HG03575 (cell line): ENCODE results near the gene APOL2.
"Not testable (repeated sequence)": the region's sequence is repeated elsewhere in the genome, so short reads cannot be mapped to it uniquely, and the experiment has no call there.

ENCODE experiments used
- ATAC-seq: cut with Tn5 transposase; IDR thresholded peaks from one replicate; pipeline ENCODE4 v1.9.1; 2021; ENCODE audit not compliant: unreplicated experiment, insufficient number of reproducible peaks, low FRiP score; ENCODE audit errors: extremely low read depth

APOL2 gene

GRCh38 chr22:36204632-36205015 lies 34.7 kb downstream of the APOL2 start:
- no peak for ATAC-seq

- no peak for ATAC-seq
Measured at GRCh38 chr22:36204001-36204631, 35.2 kb downstream of the APOL2 start.

DNA sequence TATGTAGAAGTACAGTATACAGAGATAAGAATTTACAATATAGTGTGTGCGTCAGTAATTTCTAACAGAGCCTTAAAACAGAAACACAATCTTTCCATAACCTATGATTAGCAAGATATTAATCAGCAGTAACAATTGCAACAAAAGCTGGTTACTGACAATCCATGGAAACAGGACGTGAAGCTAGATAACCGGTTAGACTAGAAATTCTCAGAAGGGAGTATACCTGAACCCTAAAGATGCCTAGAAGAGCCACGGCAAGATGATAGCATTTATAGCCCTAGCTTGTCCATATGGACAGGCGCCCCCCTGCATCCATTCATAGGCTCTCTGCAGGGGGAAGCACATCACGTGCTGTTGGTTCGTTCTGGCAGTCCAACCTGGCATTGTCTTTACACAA lies 35.9 kb downstream of the APOL2 start:
- not testable (repeated sequence) for ATAC-seq

- not testable (repeated sequence) for ATAC-seq
Measured at GRCh38 chr22:36202906-36203305, 36.4 kb downstream of the APOL2 start.

- ATAC-seq = no peak
Measured at GRCh38 chr22:36201630-36202319, 37.6 kb downstream of the APOL2 start, which contains the start of gene APOL4. TSS of gene APOL4 (minus strand) at chr22:36201809. CDS start at chr22:36201734, 75 bp downstream.

GRCh38 chr22:36201025-36201424 lies 38.3 kb downstream of the APOL2 start:
- not testable (repeated sequence) for ATAC-seq

- no peak for ATAC-seq
Measured at GRCh38 chr22:36199001-36199551, 40.3 kb downstream of the APOL2 start.

DNA sequence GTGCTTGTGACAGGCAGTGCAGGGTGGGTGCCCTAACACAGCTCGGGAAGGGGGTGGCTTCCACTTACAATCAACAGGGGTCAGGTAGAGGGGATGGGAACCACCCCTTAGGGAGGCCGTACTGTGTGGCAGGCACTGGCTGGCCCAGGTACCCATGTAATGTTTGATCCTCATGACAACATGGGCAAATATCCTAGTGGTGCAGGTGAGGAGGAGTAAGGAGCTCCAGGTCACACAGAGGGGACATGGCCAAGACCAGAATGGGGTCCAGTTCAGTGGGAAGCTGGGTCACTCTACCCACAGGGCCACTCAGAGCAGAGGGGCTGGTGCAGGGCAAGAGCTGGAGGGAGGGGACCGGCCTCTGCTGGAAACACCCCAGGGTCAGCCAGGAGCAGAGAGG lies 40.8 kb downstream of the APOL2 start:
- ATAC-seq = no peak

GRCh38 chr22:36197514-36198146 lies 41.7 kb downstream of the APOL2 start:
- ATAC-seq = no peak

- ATAC-seq = no peak
Measured at GRCh38 chr22:36197065-36197440, 42.3 kb downstream of the APOL2 start.

DNA sequence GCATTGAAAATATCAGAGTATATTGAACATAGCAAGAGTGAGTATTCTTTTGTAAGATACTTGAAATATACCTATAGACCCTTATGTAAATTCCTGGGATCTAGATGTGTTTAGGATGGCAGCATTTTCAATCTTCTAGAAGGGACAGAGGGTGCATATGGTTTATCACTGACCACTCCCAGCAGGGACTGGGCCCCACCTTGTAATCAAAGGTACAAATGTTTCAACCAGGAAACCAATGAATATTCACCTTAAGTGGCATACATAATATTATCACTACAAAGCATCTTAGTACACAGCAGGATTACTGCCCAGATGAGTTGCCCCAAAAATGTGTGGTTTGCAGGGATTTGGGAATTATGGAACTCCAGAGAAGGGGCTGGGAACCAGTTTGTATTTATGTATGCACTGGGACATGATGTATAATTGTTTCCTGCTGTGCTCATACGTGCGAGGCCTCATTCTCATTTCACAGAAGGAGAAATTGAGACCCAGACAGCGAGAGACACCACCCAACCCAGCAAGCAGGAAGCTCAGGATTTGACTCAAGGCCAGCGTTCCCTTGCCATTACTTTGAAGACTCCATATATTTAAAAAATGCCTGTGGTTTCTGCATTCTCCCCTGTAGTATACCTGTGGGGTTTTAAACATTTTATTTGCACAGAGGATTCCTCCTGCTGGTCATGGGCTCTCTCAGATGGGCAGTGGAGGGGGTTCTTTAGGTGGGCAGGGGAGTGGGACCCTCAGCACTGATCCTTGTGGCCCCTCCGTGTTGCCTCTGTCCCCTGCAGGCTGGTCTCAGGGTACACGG lies 42.9 kb downstream of the APOL2 start:
- no peak for ATAC-seq

GRCh38 chr22:36194971-36195370 lies 44.4 kb downstream of the APOL2 start:
- no peak for ATAC-seq

GRCh38 chr22:36194385-36194784 lies 44.9 kb downstream of the APOL2 start:
- ATAC-seq = no peak

GRCh38 chr22:36193577-36193976 lies 45.8 kb downstream of the APOL2 start:
- no peak for ATAC-seq

DNA sequence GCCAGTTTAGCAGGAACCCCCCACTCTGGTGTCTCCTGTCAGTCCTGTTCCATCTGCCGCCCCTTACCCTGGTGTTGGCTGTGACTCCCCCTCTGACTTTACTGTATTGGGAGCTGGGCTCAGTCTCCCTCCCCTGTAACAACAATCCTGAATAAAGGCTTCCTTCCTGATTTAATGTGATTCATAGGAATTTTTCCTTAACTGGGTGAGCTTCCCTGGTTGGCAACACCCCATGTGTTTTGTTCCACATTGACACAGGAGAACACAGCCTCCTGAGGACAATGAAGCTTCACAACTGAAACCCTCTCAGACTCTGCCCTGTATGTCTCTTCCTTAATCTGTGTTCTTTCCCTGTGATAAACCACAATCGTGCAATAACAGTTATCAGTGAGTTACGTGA lies 46.2 kb downstream of the APOL2 start:
- ATAC-seq = no peak

DNA sequence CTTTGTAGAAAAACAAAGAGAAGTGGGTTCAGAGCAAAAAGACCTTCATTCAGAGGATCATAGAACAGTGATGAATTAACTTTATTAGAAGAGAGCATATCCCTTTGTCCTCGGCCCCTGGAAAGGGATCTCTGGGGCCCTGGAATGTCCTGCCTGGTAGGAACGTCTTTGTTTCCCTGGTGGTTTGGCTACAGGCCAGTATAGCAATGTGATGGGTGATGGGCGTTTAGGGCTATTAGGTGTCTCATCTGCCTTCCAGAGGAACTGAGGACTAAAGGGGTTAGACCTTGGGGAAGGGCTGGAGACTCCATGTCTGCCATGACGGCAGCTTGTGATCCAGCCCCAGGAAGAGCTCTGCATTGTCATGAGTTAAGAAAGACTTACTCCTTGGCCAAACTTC lies 46.8 kb downstream of the APOL2 start:
- no peak for ATAC-seq

DNA sequence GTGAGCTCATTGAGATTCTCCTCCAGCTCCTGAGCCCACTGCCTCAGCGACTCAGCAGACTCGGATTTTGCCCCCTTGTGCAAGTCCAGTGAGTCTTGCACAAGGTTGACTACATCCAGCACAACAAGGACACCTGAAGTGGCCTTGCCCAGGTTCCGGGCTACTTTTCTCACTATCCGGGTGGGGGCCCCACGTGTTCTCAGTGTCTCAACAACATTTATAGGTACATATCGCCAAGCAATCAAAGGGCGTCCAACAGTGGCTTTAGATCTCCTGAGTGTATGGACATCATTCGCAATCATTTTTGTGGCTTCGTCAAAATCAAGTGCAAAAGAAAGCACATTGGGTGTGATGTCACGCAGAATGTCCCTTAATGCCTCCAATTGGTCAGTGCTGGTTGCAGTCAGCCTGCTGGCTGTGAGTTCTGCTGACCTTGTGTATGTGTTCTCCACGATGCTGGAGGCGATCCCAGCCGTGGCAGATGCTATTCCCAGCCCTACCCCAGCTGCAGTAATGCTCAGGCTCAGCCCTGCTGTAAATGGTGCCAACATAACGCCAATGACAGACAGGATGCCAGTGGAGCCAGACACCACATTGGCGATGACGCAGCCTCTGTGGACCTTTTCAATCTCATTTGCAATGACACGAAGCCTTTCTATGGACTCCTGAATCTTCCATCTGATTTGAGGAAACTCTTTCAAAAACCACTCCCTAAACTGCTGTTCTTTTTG lies 48.1 kb downstream of the APOL2 start:
- no peak for ATAC-seq

GRCh38 chr22:36187862-36188261 lies 51.5 kb downstream of the APOL2 start:
- not testable (repeated sequence) for ATAC-seq
